Smooth muscle cell (in vitro differentiated cells): ENCODE measurements around the gene ATXN2. TPM values are rescaled to one million over a fixed set of nuclear protein-coding genes. Genes with fewer than 3 reads are reported as not detected.
A peak's percentile ranks its signal among the peaks of the same experiment; 100 is the strongest.
"Not testable (repeated sequence)": the region's sequence is repeated elsewhere in the genome, so short reads cannot be mapped to it uniquely, and the experiment has no call there.

Experiments
- DNase-seq: peaks from one replicate; lab custom pipeline; 2025; ENCODE audit not compliant: unreplicated experiment; lab: John Stamatoyannopoulos, UW
- H2AFZ ChIP-seq: fragments of 200-600 bp; sonication (generic); 2 replicates; pipeline ENCODE4 v1.6.0; 2016; ENCODE audit warnings: antibody characterized with exemption, low read depth, mild to moderate bottlenecking
- H3F3A ChIP-seq: fragments of 200-600 bp; sonication (generic); 2 replicates; pipeline ENCODE4 v1.6.0; 2017; ENCODE audit warnings: antibody characterized with exemption, low read depth
- H3K27ac ChIP-seq: fragments of 200-600 bp; sonication (generic); 2 replicates; pipeline ENCODE4 v1.5.1; 2016; ENCODE audit warnings: low read depth, mild to moderate bottlenecking
- H3K27me3 ChIP-seq: fragments of 200-600 bp; sonication (generic); 2 replicates; pipeline ENCODE4 v1.6.1; 2016; ENCODE audit warnings: low read depth, mild to moderate bottlenecking
- H3K36me3 ChIP-seq: fragments of 200-600 bp; sonication (generic); 2 replicates; pipeline ENCODE4 v1.5.1; 2016; ENCODE audit warnings: low read depth
- H3K4me1 ChIP-seq: fragments of 200-600 bp; sonication (generic); 2 replicates; pipeline ENCODE4 v1.5.1; 2016; ENCODE audit warnings: low read depth
- H3K4me2 ChIP-seq: fragments of 200-600 bp; sonication (generic); 2 replicates; pipeline ENCODE4 v1.6.0; 2016; ENCODE audit warnings: mild to moderate bottlenecking
- H3K4me3 ChIP-seq: fragments of 200-600 bp; sonication (generic); 2 replicates; pipeline ENCODE4 v1.5.1; 2016; ENCODE audit warnings: mild to moderate bottlenecking
- H3K79me2 ChIP-seq: fragments of 200-600 bp; sonication (generic); 2 replicates; pipeline ENCODE4 v1.6.0; 2016; ENCODE audit warnings: low read depth, mild to moderate bottlenecking
- H3K9ac ChIP-seq: fragments of 200-600 bp; sonication (generic); 2 replicates; pipeline ENCODE4 v1.6.0; 2016; ENCODE audit warnings: low read depth
- H3K9me3 ChIP-seq: fragments of 200-600 bp; sonication (generic); replicated peaks from 2 replicates; pipeline ENCODE4 v1.5.1; 2016; ENCODE audit warnings: low read depth
- H4K20me1 ChIP-seq: fragments of 200-600 bp; sonication (generic); 2 replicates; pipeline ENCODE4 v1.6.0; 2016; ENCODE audit warnings: low read depth
- WGBS: methylation state at CpG from one replicate; pipeline ENCODE4 v1.1.7; 2016; ENCODE audit warnings: low lambda C conversion rate; 5-methylcytosine and 5-hydroxymethylcytosine counted together
- polyA plus RNA-seq: library from polyadenylated mRNA; unstranded; fragments of >200 nt; fragmentation: Nextera tagmentation; extraction: Ambion mirVana; gene quantifications from 2 replicates; pipeline ENCODE4 v1.2.1, GENCODE V29; 2016
- total RNA-seq: library from RNA; depleted of rRNA; stranded (reverse); fragments of >200 nt; gene quantifications from 2 replicates; pipeline ENCODE4 v1.2.3, GENCODE V29; 2014
- TF ChIP-seq, protein P1 (sequence below): fragments of 200-600 bp; sonication (generic); IDR thresholded peaks from 2 replicates; pipeline ENCODE4 v1.5.1; 2017; ENCODE audit warnings: borderline replicate concordance, mild to moderate bottlenecking, antibody characterized with exemption; ENCODE audit not compliant: insufficient read depth, poor library complexity, severe bottlenecking

ATXN2 gene
- total and polyA plus RNA-seq, 2 experiments from 2014 or later = 29.3 to 39.6 TPM

DNA sequence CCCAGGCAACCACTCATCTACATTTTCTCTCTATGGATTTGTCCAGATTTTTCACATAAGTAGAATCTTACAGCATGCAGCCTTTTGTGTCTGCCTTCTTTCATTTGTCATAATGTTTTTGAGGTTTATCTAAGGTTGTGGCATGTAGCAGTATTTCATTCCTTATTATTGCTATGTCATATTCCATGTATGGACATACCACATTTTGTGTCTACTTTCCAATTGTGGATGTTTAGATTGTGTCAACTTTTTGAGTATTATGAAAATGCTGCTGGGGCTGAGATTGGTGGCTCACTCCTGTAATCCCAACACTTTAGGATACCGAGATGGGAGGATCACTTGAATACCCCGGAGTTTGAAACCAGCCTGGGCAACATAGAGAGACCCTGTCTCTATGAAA lies 3.2 kb upstream of the ATXN2 start:
- TF ChIP-seq, protein P1, sequence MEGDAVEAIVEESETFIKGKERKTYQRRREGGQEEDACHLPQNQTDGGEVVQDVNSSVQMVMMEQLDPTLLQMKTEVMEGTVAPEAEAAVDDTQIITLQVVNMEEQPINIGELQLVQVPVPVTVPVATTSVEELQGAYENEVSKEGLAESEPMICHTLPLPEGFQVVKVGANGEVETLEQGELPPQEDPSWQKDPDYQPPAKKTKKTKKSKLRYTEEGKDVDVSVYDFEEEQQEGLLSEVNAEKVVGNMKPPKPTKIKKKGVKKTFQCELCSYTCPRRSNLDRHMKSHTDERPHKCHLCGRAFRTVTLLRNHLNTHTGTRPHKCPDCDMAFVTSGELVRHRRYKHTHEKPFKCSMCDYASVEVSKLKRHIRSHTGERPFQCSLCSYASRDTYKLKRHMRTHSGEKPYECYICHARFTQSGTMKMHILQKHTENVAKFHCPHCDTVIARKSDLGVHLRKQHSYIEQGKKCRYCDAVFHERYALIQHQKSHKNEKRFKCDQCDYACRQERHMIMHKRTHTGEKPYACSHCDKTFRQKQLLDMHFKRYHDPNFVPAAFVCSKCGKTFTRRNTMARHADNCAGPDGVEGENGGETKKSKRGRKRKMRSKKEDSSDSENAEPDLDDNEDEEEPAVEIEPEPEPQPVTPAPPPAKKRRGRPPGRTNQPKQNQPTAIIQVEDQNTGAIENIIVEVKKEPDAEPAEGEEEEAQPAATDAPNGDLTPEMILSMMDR = no peak
- 98% methylated on average over 2 of the region's 2 CpGs for WGBS

DNA sequence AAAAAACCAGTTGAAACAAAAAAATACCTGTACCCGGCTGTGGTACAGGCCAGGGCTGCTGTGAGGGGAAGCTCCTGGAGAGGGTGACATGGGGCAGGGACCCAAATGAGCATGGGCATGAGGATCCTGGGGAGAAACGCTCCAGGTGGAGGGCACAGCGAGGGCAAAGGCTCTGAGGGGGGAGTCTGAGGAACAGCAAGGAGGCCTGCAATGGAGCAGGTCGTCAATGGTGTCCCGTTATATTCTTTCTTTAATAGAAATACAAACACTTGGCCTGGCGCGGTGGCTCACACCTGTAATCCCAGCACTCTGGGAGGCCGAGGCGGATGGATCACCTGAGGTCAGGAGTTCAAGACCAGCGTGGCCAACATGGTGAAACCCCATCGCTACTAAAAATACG lies 1.9 kb upstream of the ATXN2 start:
- 98% methylated on average over 12 of the region's 12 CpGs for WGBS

More for the DNA sequence above, 3.2 kb upstream of the ATXN2 start:
- Histone ChIP-seq H3K9ac (no peak overlapping the region), H3K9me3 (no peaks in the 10 kb centered on the region), H3K27me3 (no peaks in the 10 kb centered on the region), H3K79me2 (peaks cover 21% of the 10 kb centered on the region), H3F3A (no peaks in the 10 kb centered on the region), H3K4me2 (no peak overlapping the region), H4K20me1 (peaks cover 4% of the 10 kb centered on the region), H3K4me1 (peaks cover 6% of the 10 kb centered on the region), H3K36me3 (no peaks in the 10 kb centered on the region), H3K4me3 (no peak overlapping the region), H2AFZ (no peak overlapping the region), H3K27ac (no peak overlapping the region)
- DNase-seq = no peak

DNA sequence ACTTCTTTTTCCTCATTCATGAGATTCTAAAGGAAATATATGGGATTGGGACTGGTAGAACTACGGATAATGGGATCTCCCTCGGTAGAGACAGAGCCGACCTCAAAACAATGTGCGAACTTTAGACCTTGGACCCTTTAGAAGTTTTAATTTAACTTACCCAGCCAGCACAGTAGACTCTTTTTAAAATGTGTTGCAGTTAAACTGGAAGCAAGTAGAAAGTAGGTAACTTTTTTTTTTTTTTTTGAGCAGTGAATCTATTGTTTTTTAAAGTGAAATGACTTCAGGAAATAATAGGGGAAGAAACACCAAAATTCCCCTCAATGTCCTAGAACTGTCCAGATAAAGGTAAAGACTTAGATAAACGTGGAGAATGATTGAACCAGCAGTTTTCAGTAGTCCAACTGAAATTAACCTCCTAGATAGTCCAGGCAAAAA lies 1.1 kb upstream of the ATXN2 start:
- peaks cover 16% of the 10 kb centered on the region for H3K4me1 ChIP-seq
- H4K20me1 ChIP-seq = peaks cover 25% of the 10 kb centered on the region
- peaks cover 43% of the 10 kb centered on the region for H3K79me2 ChIP-seq
- no peaks in the 10 kb centered on the region for H3K36me3 ChIP-seq
- WGBS = 20% methylated on average over 5 of the region's 5 CpGs
- TF ChIP-seq, protein P1 = no peak
- no peak for DNase-seq
- H3K27me3 ChIP-seq = no peaks in the 10 kb centered on the region
- peak overlapping the region; percentile 90 for H3K4me3 ChIP-seq
- H3F3A ChIP-seq = no peaks in the 10 kb centered on the region
- H3K9me3 ChIP-seq = no peaks in the 10 kb centered on the region
- peak overlapping the region; percentile 91 for H3K4me2 ChIP-seq
- peak overlapping the region; percentile 91 for H2AFZ ChIP-seq
- peak overlapping the region; percentile 96 for H3K27ac ChIP-seq
- peak overlapping the region; percentile 95 for H3K9ac ChIP-seq

More for the DNA sequence above, 1.9 kb upstream of the ATXN2 start:
- not testable (repeated sequence) for DNase-seq, H3K4me3 ChIP-seq, H3K9ac ChIP-seq, H3K36me3 ChIP-seq, H3K27me3 ChIP-seq, H2AFZ ChIP-seq, H3K4me2 ChIP-seq, H3F3A ChIP-seq, H3K9me3 ChIP-seq, H3K27ac ChIP-seq
- H4K20me1 ChIP-seq = peaks cover 18% of the 10 kb centered on the region
- H3K4me1 ChIP-seq = peaks cover 15% of the 10 kb centered on the region
- H3K79me2 ChIP-seq = peaks cover 35% of the 10 kb centered on the region

DNA sequence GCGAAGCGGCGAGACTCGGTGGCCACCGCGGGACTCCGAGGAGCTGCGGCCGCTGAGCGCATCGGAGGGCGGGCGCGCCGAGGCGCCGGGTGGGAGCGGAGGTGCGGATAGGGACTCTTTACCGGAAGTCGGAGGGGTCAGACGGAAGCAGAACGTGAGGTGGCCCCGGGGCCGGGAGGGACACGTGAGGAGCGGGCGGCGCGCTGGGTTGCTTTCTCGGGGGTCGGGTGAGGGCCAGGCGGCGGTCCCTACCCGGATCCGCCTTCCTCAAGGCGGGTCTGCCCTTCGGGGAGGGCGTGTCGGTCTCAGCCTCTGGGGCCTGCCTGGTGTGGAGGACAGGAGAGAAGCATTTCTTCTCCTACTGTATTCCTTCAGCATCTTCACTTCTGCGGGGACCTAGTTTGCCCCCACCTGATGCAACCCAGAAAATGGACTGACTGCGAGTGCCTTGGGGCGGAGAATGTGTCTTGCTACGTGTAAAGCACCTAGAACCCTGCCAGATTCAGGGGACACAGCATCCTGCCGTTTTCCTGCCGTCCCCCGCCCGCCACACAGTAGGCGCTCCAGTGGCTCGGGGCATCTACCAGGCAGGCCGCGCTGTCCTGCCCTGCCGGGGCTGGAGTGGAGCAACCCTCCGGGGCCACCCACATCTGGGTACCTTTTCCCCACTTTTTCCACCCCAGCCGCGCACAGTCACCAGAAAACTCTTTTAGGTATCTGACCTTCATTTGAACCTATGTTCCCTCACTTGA lies 514 bp upstream of the ATXN2 start:
- under 1% methylated on average over 49 of the region's 56 CpGs for WGBS
- H3K27ac ChIP-seq = peak overlapping the region; percentile 96
- peaks cover 22% of the 10 kb centered on the region for H3K4me1 ChIP-seq
- peak overlapping the region; percentile 91 for H2AFZ ChIP-seq
- H3K36me3 ChIP-seq = no peaks in the 10 kb centered on the region
- TF ChIP-seq, protein P1 = no peak
- H3K4me2 ChIP-seq = peak overlapping the region; percentile 91
- H3K27me3 ChIP-seq = no peaks in the 10 kb centered on the region
- H3K9ac ChIP-seq = peak overlapping the region; percentile 95
- peak; percentile 87 for DNase-seq
- peaks cover 31% of the 10 kb centered on the region for H4K20me1 ChIP-seq
- H3K79me2 ChIP-seq = peaks cover 48% of the 10 kb centered on the region
- no peaks in the 10 kb centered on the region for H3F3A ChIP-seq
- peak overlapping the region; percentile 90 for H3K4me3 ChIP-seq
- H3K9me3 ChIP-seq = no peaks in the 10 kb centered on the region
